H9 (cell line): Measurements from ENCODE around the gene DUSP7. TPM values are rescaled to one million over a fixed set of nuclear protein-coding genes. Genes with fewer than 3 reads are reported as not detected.

Experiments used
- DNase-seq: peaks from one replicate; pipeline ENCODE4 v3.0.0-alpha.2; 2017
- H2AFZ ChIP-seq: one replicate; pipeline ENCODE4 v1.6.1; 2013; ENCODE audit warnings: mild to moderate bottlenecking, low read length, control low read depth, moderate library complexity
- H2AK5ac ChIP-seq: 2 replicates; pipeline ENCODE4 v1.6.1; 2013; ENCODE audit warnings: low read length, control low read depth, mixed read lengths; ENCODE audit not compliant: insufficient read length
- H2BK120ac ChIP-seq: one replicate; pipeline ENCODE4 v1.6.1; 2013; ENCODE audit warnings: low read depth, mild to moderate bottlenecking, low read length, control low read depth, inconsistent platforms; ENCODE audit not compliant: poor library complexity, severe bottlenecking
- H2BK12ac ChIP-seq: 2 replicates; pipeline ENCODE4 v1.6.1; 2013; ENCODE audit warnings: low read length, control low read depth, mixed read lengths, low read depth; ENCODE audit not compliant: insufficient read length
- H2BK15ac ChIP-seq: 2 replicates; pipeline ENCODE4 v1.6.1; 2013; ENCODE audit warnings: low read depth, low read length, control low read depth
- H2BK20ac ChIP-seq: one replicate; pipeline ENCODE4 v1.6.1; 2013; ENCODE audit warnings: low read depth, mild to moderate bottlenecking, low read length, control low read depth, inconsistent platforms; ENCODE audit not compliant: poor library complexity, severe bottlenecking
- H2BK5ac ChIP-seq: 2 replicates; pipeline ENCODE4 v1.6.1; 2013; ENCODE audit warnings: low read length, control low read depth, mixed read lengths; ENCODE audit not compliant: insufficient read length
- H3K14ac ChIP-seq: 2 replicates; pipeline ENCODE4 v1.6.1; 2013; ENCODE audit warnings: low read length, control low read depth; ENCODE audit not compliant: insufficient read depth
- H3K18ac ChIP-seq: 2 replicates; pipeline ENCODE4 v1.6.1; 2013; ENCODE audit warnings: low read depth, mild to moderate bottlenecking, mixed read lengths, low read length, control low read depth; ENCODE audit not compliant: insufficient read length
- H3K23ac ChIP-seq: 2 replicates; pipeline ENCODE4 v1.6.1; 2013; ENCODE audit warnings: low read length, control low read depth, mixed read lengths, low read depth; ENCODE audit not compliant: insufficient read length
- H3K23me2 ChIP-seq: 2 replicates; pipeline ENCODE4 v1.6.1; 2013; ENCODE audit warnings: low read depth, mild to moderate bottlenecking, mixed read lengths, low read length, control low read depth; ENCODE audit not compliant: insufficient read length, poor library complexity, severe bottlenecking
- H3K27ac ChIP-seq: 2 replicates; pipeline ENCODE4 v1.5.1; 2013; ENCODE audit warnings: low read length, control low read depth, mixed read lengths, low read depth; ENCODE audit not compliant: insufficient read length
- H3K27me3 ChIP-seq: 2 replicates; pipeline ENCODE4 v1.6.1; 2013; ENCODE audit warnings: low read length, control low read depth, inconsistent platforms; ENCODE audit not compliant: insufficient read depth
- H3K4ac ChIP-seq: 2 replicates; pipeline ENCODE4 v1.6.1; 2013; ENCODE audit warnings: low read depth, mild to moderate bottlenecking, control low read depth, inconsistent platforms, low read length, moderate library complexity
- H3K4me1 ChIP-seq: 2 replicates; pipeline ENCODE4 v1.6.1; 2013; ENCODE audit warnings: low read length, control low read depth, inconsistent platforms; ENCODE audit not compliant: insufficient read depth
- H3K4me2 ChIP-seq: 2 replicates; pipeline ENCODE4 v1.6.1; 2013; ENCODE audit warnings: low read length, control low read depth, mixed read lengths; ENCODE audit not compliant: insufficient read length, insufficient read depth
- H3K56ac ChIP-seq: 2 replicates; pipeline ENCODE4 v1.6.1; 2013; ENCODE audit warnings: low read depth, mild to moderate bottlenecking, mixed read lengths, low read length, control low read depth; ENCODE audit not compliant: insufficient read length
- H3K79me1 ChIP-seq: 2 replicates; pipeline ENCODE4 v1.6.1; 2013; ENCODE audit warnings: low read depth, mild to moderate bottlenecking, moderate library complexity, low read length, control low read depth, inconsistent platforms; ENCODE audit not compliant: insufficient read depth, poor library complexity, severe bottlenecking
- H3K79me2 ChIP-seq: 2 replicates; pipeline ENCODE4 v1.6.1; 2013; ENCODE audit warnings: low read length, control low read depth, inconsistent platforms; ENCODE audit not compliant: insufficient read depth
- H3K9ac ChIP-seq: 2 replicates; pipeline ENCODE4 v1.6.1; 2013; ENCODE audit warnings: low read length, control low read depth, mixed read lengths; ENCODE audit not compliant: insufficient read length; ENCODE audit errors: extremely low read depth
- H3K9me3 ChIP-seq: one replicate; pipeline ENCODE4 v1.6.1; 2013; ENCODE audit warnings: low read depth, low read length, inconsistent platforms; ENCODE audit not compliant: control insufficient read depth
- H3T11ph ChIP-seq: one replicate; pipeline ENCODE4 v1.6.1; 2013; ENCODE audit warnings: mild to moderate bottlenecking, low read length, control low read depth, inconsistent platforms
- H4K20me1 ChIP-seq: one replicate; pipeline ENCODE4 v1.6.1; 2013; ENCODE audit not compliant: control insufficient read depth, insufficient read length, insufficient read depth
- H4K5ac ChIP-seq: 2 replicates; pipeline ENCODE4 v1.6.1; 2013; ENCODE audit warnings: low read depth, mild to moderate bottlenecking, mixed read lengths, low read length, control low read depth; ENCODE audit not compliant: insufficient read length
- H4K8ac ChIP-seq: replicated peaks from 2 replicates; pipeline ENCODE4 v1.6.1; 2013; ENCODE audit warnings: low read length, control low read depth, mixed read lengths, low read depth; ENCODE audit not compliant: insufficient read length
- H4K91ac ChIP-seq: 2 replicates; pipeline ENCODE4 v1.6.1; 2013; ENCODE audit warnings: low read depth, mild to moderate bottlenecking, moderate library complexity, mixed read lengths, low read length, control low read depth; ENCODE audit not compliant: insufficient read length
- H3K27ac Mint-ChIP-seq, 3 experiments: 2 replicates in 2 of 3; 3 replicates in 1 of 3; pipeline ENCODE4 v1.8.0; 2020 to 2021; ENCODE audit warnings: mixed read lengths in 3 of 3, mild to moderate bottlenecking in 1 of 3, moderate library complexity in 1 of 3
- H3K27me3 Mint-ChIP-seq: 2 replicates; pipeline ENCODE4 v1.8.0; 2021; ENCODE audit warnings: low read depth, mild to moderate bottlenecking, moderate library complexity, mixed read lengths
- H3K36me3 Mint-ChIP-seq, 3 experiments: 2 replicates in 2 of 3; 3 replicates in 1 of 3; pipeline ENCODE4 v1.8.0; 2020 to 2021; ENCODE audit warnings: low read depth in 3 of 3, mixed read lengths in 3 of 3; ENCODE audit not compliant: insufficient read depth in 1 of 3
- H3K4me1 Mint-ChIP-seq, 2 experiments: 2 replicates each; pipeline ENCODE4 v1.8.0; 2020; ENCODE audit warnings: mixed read lengths in 2 of 2
- H3K4me3 Mint-ChIP-seq, 2 experiments: 2 replicates in 1 of 2; 3 replicates in 1 of 2; pipeline ENCODE4 v1.8.0; 2020 to 2021; ENCODE audit warnings: mild to moderate bottlenecking in 2 of 2, mixed read lengths in 2 of 2, moderate library complexity in 1 of 2
- H3K9me3 Mint-ChIP-seq, 2 experiments: 2 replicates in 1 of 2; 3 replicates in 1 of 2; pipeline ENCODE4 v1.8.0; 2020; ENCODE audit warnings: mild to moderate bottlenecking in 2 of 2, mixed read lengths in 2 of 2, moderate library complexity in 1 of 2
- WGBS: extraction: QIAGEN DNeasy Blood & Tissue Kit; methylation state at CpG from one replicate; pipeline ENCODE4 v1.1.7; 2013; ENCODE audit warnings: missing lambda C conversion rate, low lambda C conversion rate, mixed read lengths; ENCODE audit not compliant: insufficient read length; ENCODE audit errors: extremely low coverage; 5-methylcytosine and 5-hydroxymethylcytosine counted together
- total RNA-seq: library from RNA; stranded (reverse); gene quantifications from 2 replicates; pipeline ENCODE4 v1.2.1, GENCODE V29; 2021
- TF ChIP-seq, protein P1 (sequence below): fragments of 200-600 bp; sonication (generic); conservative IDR thresholded peaks from 3 replicates; pipeline ENCODE4 v1.8.0; 2021; ENCODE audit warnings: antibody characterized with exemption, mild to moderate bottlenecking

The DUSP7 gene
- total RNA-seq, 1 experiment from 2014 or later, result 24.0 TPM

DNA sequence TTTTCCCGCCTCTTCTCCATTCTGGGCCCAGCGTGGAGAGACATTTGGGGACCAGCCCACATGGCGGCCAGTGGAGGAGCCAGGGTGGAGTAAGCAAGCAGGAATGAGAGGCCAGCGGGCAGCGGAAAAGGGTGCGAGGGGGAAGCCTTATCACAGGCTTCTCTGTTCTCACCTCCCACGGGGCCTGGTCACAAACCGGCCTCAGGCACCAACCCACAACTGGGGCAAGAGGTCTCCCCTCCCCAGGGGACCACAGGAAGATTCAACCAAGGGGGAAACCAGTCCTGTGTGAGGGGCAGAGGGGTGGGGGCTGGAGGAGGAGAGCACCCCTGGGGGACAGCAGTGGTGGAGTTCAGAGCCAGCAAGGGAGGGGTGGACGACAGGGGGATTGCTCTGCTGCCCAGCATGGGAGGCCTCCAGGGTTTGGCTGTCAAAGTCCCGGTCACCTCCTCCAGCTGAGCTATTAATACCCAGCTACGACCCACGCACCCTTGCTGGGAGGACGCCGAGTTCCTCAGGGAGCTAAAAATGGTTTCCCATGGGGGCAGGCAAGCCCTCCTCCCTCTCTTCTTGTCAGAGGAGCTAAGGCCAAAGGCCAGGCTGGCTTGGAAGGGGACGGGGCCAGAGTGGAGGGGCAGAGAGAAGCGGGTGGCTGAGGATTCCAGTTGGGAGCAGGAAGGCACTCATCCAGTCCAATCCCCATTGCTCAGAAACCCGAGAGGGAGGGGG, 36.9 kb downstream of the DUSP7 start:
- no peak overlapping the region for H2BK15ac ChIP-seq
- H4K5ac ChIP-seq, result no peak overlapping the region
- no peak overlapping the region for H4K8ac ChIP-seq
- H3K23me2 ChIP-seq, result no peaks in the 10 kb centered on the region
- H3K14ac ChIP-seq, result no peak overlapping the region; the same call in 1 of the 2 replicates
- Mint-ChIP-seq H3K27ac (peak overlapping the region in 1 of 3 experiments; percentile 44; a peak in 2 of 7 replicates), H3K27me3 (no peaks in the 10 kb centered on the region; the same call in 1 of the 2 replicates), H3K4me3 (no peak overlapping the region), H3K4me1 (peaks cover 14 to 27% of the 10 kb centered on the region in 2 experiments), H3K9me3 (no peaks in the 10 kb centered on the region), H3K36me3 (no peaks in the 10 kb centered on the region)
- H2BK20ac ChIP-seq, result no peak overlapping the region
- H3K79me2 ChIP-seq, result no peaks in the 10 kb centered on the region
- peaks cover 4% of the 10 kb centered on the region; the same call in 1 of the 2 replicates for H3K4me1 ChIP-seq
- H2BK120ac ChIP-seq, result no peak overlapping the region
- H3K56ac ChIP-seq, result no peak overlapping the region
- TF ChIP-seq, protein P1, sequence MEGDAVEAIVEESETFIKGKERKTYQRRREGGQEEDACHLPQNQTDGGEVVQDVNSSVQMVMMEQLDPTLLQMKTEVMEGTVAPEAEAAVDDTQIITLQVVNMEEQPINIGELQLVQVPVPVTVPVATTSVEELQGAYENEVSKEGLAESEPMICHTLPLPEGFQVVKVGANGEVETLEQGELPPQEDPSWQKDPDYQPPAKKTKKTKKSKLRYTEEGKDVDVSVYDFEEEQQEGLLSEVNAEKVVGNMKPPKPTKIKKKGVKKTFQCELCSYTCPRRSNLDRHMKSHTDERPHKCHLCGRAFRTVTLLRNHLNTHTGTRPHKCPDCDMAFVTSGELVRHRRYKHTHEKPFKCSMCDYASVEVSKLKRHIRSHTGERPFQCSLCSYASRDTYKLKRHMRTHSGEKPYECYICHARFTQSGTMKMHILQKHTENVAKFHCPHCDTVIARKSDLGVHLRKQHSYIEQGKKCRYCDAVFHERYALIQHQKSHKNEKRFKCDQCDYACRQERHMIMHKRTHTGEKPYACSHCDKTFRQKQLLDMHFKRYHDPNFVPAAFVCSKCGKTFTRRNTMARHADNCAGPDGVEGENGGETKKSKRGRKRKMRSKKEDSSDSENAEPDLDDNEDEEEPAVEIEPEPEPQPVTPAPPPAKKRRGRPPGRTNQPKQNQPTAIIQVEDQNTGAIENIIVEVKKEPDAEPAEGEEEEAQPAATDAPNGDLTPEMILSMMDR, result no peak
- H2AK5ac ChIP-seq, result no peak overlapping the region
- H2AFZ ChIP-seq, result no peak overlapping the region
- no peak overlapping the region for H3K4ac ChIP-seq
- no peak overlapping the region for H2BK5ac ChIP-seq
- H4K20me1 ChIP-seq, result peaks cover 5% of the 10 kb centered on the region
- H3T11ph ChIP-seq, result no peak overlapping the region
- no peak overlapping the region for H3K18ac ChIP-seq
- H3K79me1 ChIP-seq, result no peaks in the 10 kb centered on the region
- no peaks in the 10 kb centered on the region for H3K9me3 ChIP-seq
- no peak overlapping the region for H2BK12ac ChIP-seq
- no peaks in the 10 kb centered on the region for H3K27me3 ChIP-seq
- no peak overlapping the region for H3K9ac ChIP-seq
- DNase-seq, result no peak
- H3K27ac ChIP-seq, result no peak overlapping the region
- H4K91ac ChIP-seq, result no peak overlapping the region
- no peak overlapping the region for H3K23ac ChIP-seq
- no peak overlapping the region for H3K4me2 ChIP-seq
- WGBS, result no CpG with 5 or more reads among the region's 17 CpGs
